A673 (cell line): ENCODE measurements around the gene RBM20. TPM values are rescaled to one million over a fixed set of nuclear protein-coding genes. Genes with fewer than 3 reads are reported as not detected.

Experiments
- BruUV-seq: library from RNA; stranded (reverse); fragments of 400-500 nt; replicated peaks from 2 replicates; lab custom pipeline; 2021; lab: Mats Ljungman, UMichigan
- CTCF ChIA-PET: fragments of 300-600 bp; sonication (Branson Sonifier 250); formaldehyde crosslinking; loops from one replicate; lab custom pipeline; 2022; ENCODE audit warnings: antibody characterized with exemption; lab: Charles Lee
- POLR2A ChIA-PET: fragments of 300-600 bp; sonication (Branson Sonifier 250); formaldehyde crosslinking; loops from one replicate; lab custom pipeline; 2022; ENCODE audit warnings: antibody characterized with exemption; ENCODE audit not compliant: low non-redundant PET; lab: Charles Lee
- DNase-seq: peaks from one replicate; pipeline ENCODE4 v3.0.0-alpha.2; 2015; ENCODE audit warnings: low spot score
- H3K27ac ChIP-seq: fragments of 200-600 bp; sonication (generic); 2 replicates; pipeline ENCODE4 v1.5.1; 2016; ENCODE audit warnings: mixed run types, low read depth, mild to moderate bottlenecking, mixed read lengths, antibody characterized with exemption, low read length; ENCODE audit not compliant: poor library complexity, severe bottlenecking
- H3K27me3 ChIP-seq: fragments of 200-600 bp; sonication (generic); replicated peaks from 2 replicates; pipeline ENCODE4 v1.6.1; 2017; ENCODE audit warnings: mixed run types, low read depth, mild to moderate bottlenecking, mixed read lengths, antibody characterized with exemption, low read length; ENCODE audit not compliant: insufficient read depth, poor library complexity
- H3K36me3 ChIP-seq: fragments of 200-600 bp; sonication (generic); 2 replicates; pipeline ENCODE4 v1.6.1; 2016; ENCODE audit warnings: mixed run types, mild to moderate bottlenecking, mixed read lengths, antibody characterized with exemption, low read length; ENCODE audit not compliant: insufficient read depth, poor library complexity, severe bottlenecking
- H3K4me1 ChIP-seq: fragments of 200-600 bp; sonication (generic); 2 replicates; pipeline ENCODE4 v1.6.1; 2017; ENCODE audit warnings: mixed run types, mild to moderate bottlenecking, mixed read lengths, antibody characterized with exemption, low read length; ENCODE audit not compliant: insufficient read depth, poor library complexity, severe bottlenecking
- H3K4me3 ChIP-seq: fragments of 200-600 bp; sonication (generic); 2 replicates; pipeline ENCODE4 v1.5.1; 2016; ENCODE audit warnings: low read depth, mixed run types, mild to moderate bottlenecking, mixed read lengths, low read length; ENCODE audit not compliant: poor library complexity, severe bottlenecking
- H3K9me3 ChIP-seq: fragments of 200-600 bp; sonication (generic); 2 replicates; pipeline ENCODE4 v1.6.1; 2016; ENCODE audit warnings: mixed run types, low read depth, mild to moderate bottlenecking, mixed read lengths, antibody characterized with exemption, low read length; ENCODE audit not compliant: poor library complexity, severe bottlenecking
- CTCF ChIP-seq: fragments of 300-800, 200-600 bp; sonication (generic); conservative IDR thresholded peaks from 2 replicates; pipeline ENCODE4 v1.5.1; 2017; ENCODE audit warnings: low read depth, mild to moderate bottlenecking, antibody characterized with exemption, low read length, moderate library complexity, mixed read lengths
- EZH2 ChIP-seq: fragments of 200-600 bp; sonication (generic); IDR thresholded peaks from 2 replicates; pipeline ENCODE4 v1.6.1; 2017; ENCODE audit warnings: borderline replicate concordance, low read depth, mild to moderate bottlenecking, mixed read lengths, antibody characterized with exemption, low read length; ENCODE audit not compliant: poor library complexity, severe bottlenecking
- intact Hi-C: fragments of 100-400 bp; cut with micrococcal nuclease; formaldehyde crosslinking; loops from one replicate; pipeline ENCODE4 v1.10.0; 2022; ENCODE audit not compliant: unreplicated experiment
- total RNA-seq: library from RNA; stranded (reverse); gene quantifications from 2 replicates; pipeline ENCODE4 v1.2.3, GENCODE V29; 2021

Gene RBM20
- total RNA-seq, 1 experiment from 2014 or later: 1.3 TPM

GRCh38 chr10:110813743-110814472 is 169.8 kb downstream of the RBM20 start:
- no peak for TF ChIP-seq CTCF
- no peak for TF ChIP-seq EZH2
- intact Hi-C loops: no loop called here
- POLR2A ChIA-PET: no interaction called here
- Histone ChIP-seq H3K4me3 (no peak overlapping the region), H3K9me3 (no peaks in the 10 kb centered on the region), H3K27me3 (no peaks in the 10 kb centered on the region), H3K36me3 (no peaks in the 10 kb centered on the region), H3K27ac (no peak overlapping the region), H3K4me1 (no peaks in the 10 kb centered on the region)
- DNase-seq: no peak
- BruUV-seq: no TSS peak
- CTCF ChIA-PET: no interaction called here

GRCh38 chr10:110815354-110816004 is 171.3 kb downstream of the RBM20 start:
- ChIA-PET POLR2A (no interaction called here), CTCF (no interaction called here)
- H3K36me3 ChIP-seq: no peaks in the 10 kb centered on the region
- H3K27ac ChIP-seq: no peak overlapping the region
- H3K9me3 ChIP-seq: no peaks in the 10 kb centered on the region
- H3K4me3 ChIP-seq: no peak overlapping the region
- no peaks in the 10 kb centered on the region for H3K27me3 ChIP-seq
- intact Hi-C loops: no loop called here
- no peak for DNase-seq
- no TSS peak for BruUV-seq
- TF ChIP-seq CTCF: no peak
- TF ChIP-seq EZH2: no peak
- no peaks in the 10 kb centered on the region for H3K4me1 ChIP-seq

GRCh38 chr10:110817614-110818013 is 173.5 kb downstream of the RBM20 start:
- H3K27ac ChIP-seq: no peak overlapping the region
- ChIA-PET CTCF (no interaction called here), POLR2A (no interaction called here)
- H3K36me3 ChIP-seq: no peaks in the 10 kb centered on the region
- H3K9me3 ChIP-seq: no peaks in the 10 kb centered on the region
- no peaks in the 10 kb centered on the region for H3K27me3 ChIP-seq
- TF ChIP-seq CTCF: no peak
- TF ChIP-seq EZH2: no peak
- no TSS peak for BruUV-seq
- intact Hi-C loops: no loop called here
- no peaks in the 10 kb centered on the region for H3K4me1 ChIP-seq
- H3K4me3 ChIP-seq: no peak overlapping the region
- no peak for DNase-seq
